ENCODE results near the gene BMP10.

BMP10 gene

DNA sequence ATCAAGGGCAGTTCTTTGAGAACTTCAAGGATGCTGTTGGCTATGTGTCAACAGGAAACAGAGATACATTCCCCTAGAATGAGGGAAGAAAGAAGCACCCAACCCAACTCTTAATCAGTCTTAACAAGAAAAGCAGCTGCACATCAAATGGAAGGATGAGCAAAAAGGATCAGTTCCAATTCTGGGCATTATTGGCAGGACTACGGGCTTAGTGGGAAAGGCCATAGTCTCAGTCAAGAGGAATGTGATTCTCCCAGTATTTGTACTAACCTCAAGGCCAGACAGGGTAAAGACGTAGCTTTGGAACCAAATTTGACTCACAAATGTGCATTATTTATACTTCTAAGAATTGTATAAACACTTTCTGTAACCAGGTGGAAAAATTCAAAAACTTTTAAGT lies 18.2 kb downstream of the BMP10 start:
- DNase-seq (ENCODE audit: low spot score), result peak; percentile 48

DNA sequence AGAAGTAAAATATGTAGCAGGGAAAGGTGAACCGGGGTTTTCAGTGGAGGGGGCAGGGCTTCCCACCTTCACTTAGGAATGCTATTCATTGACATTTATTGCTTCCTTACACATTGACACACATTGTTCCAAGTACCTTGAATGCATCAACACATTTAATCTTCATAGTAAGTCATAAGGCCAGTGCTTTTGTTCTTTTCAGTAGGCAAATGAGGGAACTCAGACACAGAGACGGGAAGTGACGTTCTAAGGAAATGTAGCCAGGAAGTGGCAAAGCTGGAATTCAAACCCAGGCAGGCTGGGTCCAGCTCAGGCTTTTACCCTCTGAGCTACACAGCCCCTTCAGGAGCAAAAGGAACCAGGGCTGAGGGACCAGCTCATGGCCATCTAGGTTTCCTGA lies 20.7 kb downstream of the BMP10 start:
- DNase-seq (ENCODE audit: low spot score), result no peak

DNA sequence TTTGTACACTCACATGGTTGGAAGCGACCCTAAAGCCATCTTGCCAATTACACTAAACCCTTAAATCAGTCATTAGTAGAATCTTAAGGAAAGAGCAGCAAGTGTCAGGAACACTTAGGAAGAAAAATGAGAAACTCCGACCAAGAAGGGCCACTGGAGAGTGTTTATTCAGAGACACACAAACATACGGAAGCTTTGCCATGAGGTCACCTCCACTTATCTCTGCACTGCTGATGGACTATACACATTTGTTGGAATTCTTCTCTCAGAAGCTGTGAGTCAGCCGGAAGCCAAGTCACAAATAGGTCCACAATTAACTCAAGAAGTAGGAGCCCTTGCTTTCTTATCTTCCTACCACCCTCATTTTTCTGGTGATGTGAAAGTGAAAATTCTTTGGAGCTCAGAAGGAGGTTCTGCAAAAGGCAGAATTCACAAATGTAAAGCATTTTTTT lies 21.6 kb downstream of the BMP10 start:
- no peak for DNase-seq (ENCODE audit: low spot score)

DNA sequence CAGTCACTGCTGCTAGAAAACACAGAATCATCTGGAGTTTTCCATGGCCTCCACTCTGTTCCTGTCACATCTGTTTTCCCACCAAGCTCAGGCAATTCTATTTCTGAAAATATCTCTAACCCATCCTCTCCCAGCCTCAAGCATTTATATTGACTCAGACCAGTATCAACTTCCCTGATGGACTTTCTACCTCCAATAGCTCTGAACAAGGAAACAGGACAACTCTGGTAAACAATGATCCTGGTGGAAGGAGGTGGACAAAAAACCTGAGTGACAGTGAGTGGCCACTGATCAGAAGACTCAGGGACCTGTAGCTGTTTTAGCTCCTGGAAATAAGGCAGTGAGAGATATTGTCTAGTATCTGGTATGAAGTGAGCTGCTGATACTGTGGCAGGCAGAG lies 23.4 kb downstream of the BMP10 start:
- DNase-seq (ENCODE audit: low spot score), result no peak

DNA sequence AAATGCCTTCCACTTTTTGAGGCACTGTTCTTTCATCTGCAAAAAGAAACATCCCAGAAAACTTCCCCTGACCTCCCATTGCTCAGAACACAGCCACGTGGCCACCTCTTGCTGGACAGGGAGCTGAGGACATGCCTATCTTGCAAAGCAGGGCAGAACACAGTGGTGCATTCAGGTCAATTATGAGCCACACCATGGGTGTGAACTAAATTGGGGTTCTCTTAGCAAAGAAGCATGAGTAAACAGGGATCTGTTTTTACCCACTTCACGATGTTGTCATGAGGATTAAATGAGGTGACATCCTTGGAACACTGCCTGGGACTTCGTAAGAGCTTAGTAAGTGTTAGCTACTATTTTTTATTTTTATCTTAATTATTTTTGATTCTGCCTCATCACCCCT lies 25.1 kb downstream of the BMP10 start:
- DNase-seq (ENCODE audit: low spot score), result no peak

DNA sequence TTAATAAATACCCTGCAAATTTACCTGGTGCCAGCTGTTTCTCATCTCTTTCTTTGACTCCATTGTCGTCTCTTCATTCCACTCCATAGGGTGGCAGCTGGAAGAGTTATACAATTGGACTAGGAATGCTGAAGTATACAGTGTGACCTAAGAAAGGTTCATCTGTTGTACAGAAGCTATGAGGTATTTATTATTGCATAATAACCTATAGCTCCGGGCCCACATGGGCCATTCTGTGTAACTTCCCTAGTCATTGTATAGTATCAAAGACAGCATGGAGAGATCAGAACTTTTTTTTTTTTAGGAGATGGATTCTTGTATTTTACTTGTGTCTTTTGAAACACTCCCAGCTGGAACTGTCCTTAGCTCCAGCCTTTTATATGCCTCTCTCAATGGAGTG lies 26.2 kb downstream of the BMP10 start:
- no peak for DNase-seq (ENCODE audit: low spot score)

DNA sequence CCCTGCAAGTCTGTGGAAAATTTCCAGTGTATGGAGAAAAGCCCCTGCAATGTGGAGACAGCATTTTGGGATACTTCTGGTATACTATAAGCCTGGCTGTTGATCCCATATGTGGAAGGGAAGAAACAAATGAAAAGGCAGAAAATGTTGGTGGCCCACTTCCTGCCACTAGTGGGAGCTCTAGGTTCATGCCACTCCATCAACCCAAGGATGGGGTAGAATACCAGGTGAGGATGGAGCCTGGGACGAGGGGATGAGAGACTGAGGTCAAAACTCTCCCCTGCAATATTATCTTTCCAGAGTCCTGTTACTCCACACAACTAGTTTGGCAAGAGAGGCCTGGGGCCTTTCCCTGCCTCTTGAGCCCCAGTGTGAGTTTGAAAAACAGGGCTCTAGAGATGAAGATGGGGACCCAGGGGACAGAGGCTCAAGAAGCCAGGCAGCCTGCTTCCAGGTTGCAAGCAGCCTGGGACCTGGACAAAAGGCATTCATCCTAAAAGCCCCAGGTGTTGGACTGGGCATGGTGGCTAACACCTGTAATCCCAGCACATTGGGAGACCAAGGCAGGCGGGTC lies 31.9 kb downstream of the BMP10 start:
- DNase-seq (ENCODE audit: low spot score), result no peak

DNA sequence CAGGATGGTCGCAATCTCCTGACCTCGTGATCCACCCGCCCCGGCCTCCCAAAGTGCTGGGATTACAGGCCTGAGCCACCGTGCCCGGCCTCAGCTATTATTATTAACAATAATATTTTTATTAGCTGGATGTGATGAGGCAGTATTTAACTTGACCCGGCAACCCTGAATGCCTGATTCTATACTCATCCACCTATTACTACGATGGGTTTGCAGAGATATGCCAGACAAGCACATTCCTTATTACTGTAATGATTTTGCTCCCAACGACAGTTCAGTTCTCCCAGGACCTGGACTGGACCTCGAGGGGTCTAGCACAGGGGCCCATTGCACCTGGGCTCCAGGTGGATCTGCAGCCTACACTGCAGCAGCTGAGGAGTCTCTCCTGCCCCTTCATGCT lies 32.6 kb downstream of the BMP10 start:
- DNase-seq (ENCODE audit: low spot score), result no peak

DNA sequence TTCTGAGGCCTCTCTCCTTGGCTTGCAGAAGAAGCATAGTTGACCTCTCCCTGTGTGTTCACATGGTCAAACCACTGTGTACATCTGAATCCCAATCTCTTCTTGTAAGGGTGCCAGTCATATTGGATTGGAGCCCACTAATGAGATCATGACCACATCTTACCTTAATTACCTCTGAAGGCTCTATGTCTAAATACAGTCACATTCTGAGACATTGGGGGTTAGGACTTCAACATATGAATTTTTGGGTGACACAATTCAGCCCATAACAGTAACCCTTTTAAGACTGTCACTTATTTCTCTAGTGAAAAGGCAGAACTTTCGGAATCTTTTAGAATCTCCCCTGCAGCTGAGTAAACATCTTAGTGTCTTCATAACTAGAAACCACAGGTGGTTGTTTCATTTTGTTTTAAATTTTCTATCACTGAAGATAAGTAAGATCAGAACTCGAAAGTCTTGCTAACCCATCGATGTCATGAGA lies 33.3 kb downstream of the BMP10 start:
- no peak for DNase-seq (ENCODE audit: low spot score)

DNA sequence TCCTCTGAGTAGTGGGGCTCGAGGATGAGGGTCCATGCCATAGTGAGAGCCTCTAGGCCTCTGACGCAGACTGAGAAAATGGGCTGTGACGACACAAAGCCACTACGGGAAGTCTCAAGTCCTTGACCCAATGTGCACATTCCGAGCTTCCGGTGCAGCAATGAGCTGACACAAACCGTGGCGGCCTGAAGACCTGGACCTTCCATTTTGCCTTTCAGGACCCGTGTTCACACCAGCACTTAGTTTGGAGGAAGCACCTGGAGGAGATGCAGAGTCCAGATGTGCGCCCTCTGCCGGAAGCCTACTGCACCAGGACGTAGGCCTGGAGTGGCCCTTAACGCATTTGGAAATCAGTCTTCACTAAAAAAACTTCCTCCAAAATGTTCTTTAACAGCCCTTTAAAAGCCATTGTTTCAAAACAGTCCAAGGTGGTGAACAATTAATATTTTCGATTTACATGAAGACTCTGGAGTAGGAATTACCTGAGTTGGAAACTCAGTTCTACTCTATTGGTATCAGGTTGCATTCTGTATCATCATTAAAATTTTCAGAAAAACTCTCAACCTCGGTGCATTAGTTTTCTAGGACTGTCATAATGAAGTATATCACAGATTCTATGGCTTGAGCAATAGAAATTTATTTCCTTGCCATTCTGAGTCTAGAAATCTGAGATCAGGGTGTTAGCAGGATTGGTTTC lies 33.9 kb downstream of the BMP10 start:
- no peak for DNase-seq (ENCODE audit: low spot score)

DNA sequence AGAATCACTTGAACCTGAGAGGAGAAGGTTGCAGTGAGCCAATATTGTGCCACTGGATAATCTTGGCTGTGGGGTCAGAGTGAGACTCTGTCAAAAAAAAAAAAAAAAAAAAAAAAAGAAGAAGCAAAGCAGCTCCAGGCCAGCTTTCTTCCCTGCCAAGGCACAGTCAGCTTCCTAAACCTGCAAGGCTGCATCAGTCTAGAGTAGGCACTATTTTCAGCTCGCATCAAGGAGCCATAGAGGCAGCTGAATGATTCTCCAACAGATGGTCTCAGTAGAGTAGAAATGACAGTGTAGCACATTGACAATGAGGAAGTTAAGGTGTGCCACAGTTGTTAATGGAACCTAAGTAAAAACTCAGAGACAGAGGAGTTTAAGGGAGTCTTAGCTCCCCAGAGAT lies 35.6 kb downstream of the BMP10 start:
- no peak for DNase-seq (ENCODE audit: low spot score)

DNA sequence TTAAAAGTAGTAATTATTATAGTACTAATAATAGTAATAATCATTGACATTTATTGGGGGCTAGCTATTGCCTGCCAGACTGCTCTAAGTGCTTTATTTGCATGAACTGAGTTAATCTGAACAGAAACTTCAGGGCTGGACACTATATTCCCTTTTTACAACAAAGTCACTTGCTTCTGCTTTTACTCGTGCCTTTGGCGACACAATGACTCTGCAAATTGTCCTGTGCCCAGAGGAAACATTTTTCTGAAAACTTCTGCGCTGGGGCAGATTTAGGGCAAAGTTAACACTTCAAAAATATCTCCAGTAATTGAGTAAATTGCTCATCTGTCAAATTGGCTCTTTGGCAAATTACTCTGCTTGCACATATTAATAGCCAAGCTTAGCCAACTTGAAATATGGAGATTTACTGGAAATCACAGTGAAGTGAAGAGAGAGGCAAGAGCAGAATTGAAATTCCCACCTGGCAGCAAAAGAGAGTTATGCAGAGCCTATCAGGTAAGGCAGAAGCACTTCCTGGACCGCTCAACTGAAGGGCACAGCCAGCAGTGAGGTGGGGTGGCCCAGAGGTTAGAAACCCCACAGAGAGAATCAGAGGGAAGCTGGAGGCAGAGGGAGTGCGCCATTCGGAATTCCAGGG lies 36.3 kb downstream of the BMP10 start:
- no peak for DNase-seq (ENCODE audit: low spot score)

DNA sequence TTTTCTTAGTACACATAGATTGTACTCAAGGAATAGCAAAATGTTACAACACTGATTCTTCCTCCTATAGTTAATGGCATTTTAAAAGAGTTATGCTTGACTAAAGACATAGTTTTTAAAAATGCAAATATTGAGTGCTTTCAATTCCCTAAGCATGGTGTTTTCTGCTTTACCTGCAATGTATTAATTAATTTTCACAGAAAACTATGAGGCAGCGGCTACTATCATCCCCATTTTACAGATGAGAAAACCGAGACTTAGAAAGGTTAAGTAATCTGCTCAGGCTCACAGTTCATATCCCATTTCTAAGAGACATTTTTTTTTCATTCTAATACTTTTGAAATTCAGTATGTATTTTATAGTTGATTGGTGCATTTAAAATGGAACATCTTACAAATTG lies 38.0 kb downstream of the BMP10 start:
- DNase-seq (ENCODE audit: low spot score), result no peak

DNA sequence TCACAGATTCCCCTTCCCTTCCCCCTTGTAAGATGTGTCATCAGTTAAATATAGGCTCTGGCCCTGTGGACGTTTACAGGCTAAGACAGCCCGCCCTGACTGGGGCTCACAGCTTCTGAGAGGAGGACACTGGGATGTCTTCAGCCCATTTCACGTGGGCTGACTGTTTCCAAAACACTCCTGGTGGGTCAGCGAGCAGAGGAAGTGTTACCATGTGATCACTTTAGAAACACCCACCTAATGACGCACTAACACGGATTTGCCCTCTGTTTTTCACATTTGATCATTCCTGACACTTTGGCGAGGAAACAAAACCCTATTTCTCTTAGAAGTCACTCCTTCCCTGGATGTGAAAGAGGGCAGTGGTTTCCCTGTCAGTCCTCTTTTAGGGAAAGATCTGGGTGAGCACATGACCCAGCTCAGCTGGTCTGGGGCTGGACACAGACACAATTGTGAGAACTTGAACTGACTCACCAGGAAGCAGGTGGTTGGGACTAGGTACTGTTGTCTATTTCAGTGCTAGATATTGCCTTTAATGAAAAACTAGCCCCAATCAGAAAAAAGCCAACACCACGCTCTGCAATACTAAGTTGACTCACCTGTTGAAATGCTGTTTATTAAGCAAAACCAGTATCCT lies 38.8 kb downstream of the BMP10 start:
- DNase-seq (ENCODE audit: low spot score), result peak; percentile 57

DNA sequence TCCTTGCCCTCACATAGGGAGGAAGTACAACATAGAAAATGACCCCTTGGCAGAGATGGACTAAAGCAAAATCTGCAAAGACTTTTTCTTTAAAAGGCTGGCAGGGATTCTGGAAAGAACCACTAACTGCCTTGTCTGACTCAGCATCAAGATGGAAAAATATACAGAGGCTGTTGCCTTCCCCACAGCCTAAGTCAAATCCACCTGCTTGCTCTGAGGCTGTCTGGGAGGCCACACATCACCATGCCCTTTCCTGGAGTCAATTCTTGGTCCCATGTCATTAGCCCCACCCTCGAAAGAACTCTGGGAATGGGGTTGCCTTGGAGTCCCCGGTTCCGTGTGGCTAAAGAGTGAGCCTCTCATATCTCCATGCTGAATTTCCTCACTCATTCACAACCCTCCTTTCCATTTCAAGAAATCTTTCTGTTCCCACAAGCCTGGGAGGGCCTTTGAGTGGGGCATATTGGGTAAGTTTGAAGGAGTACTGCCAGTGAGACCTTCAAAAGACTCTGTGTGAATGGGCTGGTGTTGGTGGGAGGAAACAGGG lies 39.4 kb downstream of the BMP10 start:
- peak; percentile 46 for DNase-seq (ENCODE audit: low spot score)

DNA sequence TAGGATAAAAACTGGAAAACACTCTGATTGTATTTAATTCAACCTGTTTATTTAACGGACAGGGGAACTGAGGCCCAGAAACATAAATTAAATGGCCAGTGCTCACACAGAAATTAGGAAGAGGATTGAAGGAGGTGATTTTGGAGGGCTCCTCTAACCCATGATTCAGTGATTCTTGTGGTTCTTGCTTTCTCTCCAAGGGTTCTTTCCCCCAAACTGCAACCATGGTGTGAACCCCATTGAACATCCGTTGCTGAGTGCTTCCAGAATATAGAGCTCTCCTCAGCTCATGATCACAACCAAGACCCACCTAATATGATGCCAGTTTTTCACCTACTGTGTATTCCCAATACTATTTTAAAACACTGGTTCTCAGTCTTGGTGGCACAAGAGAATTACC lies 41.4 kb downstream of the BMP10 start:
- DNase-seq (ENCODE audit: low spot score), result no peak

DNA sequence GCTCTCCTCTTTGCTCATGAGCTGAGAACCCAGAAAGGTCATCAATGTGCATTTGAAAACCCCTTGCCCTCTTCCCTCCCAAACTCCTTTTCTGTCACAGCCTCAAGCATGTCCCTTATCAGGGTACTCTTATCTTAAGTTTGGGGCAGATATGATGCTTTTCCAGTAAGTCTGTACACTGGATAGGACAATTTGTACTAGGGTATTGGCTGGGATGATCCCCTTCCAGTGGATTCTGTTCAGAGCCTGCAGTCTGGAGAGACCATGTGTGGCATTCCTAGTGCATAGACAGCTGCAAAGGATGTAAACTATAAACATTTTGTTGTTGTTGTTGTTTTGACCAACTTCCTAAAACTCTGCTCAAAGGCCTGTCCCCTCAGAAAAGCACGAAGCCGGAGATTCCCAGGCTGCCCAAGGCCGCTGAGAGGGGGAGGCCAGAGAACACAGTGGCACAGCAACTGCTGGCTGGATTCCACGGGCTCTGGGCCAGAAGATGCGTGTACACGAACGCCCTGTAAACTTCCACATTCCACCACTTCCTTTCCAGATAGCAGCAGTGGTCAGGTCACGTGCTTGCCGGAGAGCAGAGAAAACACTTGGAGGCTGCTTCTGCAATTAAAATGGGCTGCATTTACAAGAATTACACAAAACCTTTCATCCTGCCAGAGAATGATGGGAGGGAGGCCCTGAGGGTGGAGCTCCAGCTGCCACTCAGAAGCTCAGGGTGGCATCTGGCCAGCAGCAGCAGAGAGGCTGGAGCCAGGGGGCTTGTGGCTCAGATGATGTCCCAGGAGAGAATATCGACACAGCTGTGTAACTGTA lies 42.1 kb downstream of the BMP10 start:
- peak; percentile 93 for DNase-seq (ENCODE audit: low spot score)

DNA sequence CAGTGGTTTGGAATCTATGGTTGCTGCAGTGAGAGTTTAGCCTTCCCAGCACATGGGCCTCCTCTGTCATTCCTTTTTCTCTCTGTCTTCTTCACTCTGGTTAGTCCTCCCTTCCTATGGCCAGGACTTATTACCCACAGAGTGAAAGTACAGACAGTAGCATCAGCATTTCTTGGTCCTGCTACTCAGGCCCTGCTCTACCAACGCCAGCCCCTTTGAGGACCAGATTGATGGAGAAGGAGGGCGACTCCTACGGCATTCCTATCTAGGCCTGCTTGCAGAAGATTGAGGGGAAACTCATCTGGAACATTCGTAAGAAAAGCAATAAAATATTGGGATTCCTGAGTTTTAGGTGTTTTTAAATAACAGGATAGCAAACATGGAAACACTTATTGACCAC lies 43.5 kb downstream of the BMP10 start:
- no peak for DNase-seq (ENCODE audit: low spot score)

DNA sequence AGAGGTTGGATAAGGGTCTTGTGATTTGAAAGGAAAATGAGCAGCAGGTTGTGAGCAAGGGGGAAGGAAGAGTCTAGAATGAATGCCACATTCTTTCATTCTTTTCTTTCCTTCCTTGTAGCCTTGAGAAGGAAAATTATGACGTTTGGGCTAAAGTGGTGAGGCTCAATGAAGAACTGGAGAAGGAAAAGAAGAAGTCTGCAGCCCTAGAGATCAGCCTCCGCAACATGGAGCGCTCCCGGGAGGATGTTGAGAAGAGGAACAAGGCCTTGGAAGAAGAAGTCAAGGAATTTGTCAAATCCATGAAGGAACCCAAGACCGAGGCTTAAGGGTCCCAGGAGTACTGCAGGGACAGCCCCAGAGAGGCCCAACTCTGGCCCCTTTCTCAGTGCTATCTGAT lies 45.3 kb downstream of the BMP10 start:
- no peak for DNase-seq (ENCODE audit: low spot score)

DNA sequence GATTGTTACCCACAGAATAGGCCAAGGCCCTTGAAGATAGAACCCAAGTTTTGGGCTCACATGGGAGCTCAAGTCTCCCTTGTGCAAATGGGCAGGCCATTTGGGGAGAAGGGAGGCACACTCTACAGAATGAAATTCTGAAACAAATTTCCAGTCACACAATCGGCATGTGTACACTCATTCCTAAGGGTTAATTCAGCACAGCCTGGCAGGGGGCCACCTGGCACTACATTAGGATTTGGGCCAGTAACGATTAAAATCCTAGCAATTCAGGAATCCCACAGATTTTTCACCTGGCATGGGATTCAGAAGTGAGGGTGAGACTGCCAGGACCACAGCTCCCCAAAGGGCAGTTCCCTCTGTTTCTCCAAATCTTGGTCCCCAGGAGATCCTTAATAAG lies 46.4 kb downstream of the BMP10 start:
- peak; percentile 44 for DNase-seq (ENCODE audit: low spot score)

DNA sequence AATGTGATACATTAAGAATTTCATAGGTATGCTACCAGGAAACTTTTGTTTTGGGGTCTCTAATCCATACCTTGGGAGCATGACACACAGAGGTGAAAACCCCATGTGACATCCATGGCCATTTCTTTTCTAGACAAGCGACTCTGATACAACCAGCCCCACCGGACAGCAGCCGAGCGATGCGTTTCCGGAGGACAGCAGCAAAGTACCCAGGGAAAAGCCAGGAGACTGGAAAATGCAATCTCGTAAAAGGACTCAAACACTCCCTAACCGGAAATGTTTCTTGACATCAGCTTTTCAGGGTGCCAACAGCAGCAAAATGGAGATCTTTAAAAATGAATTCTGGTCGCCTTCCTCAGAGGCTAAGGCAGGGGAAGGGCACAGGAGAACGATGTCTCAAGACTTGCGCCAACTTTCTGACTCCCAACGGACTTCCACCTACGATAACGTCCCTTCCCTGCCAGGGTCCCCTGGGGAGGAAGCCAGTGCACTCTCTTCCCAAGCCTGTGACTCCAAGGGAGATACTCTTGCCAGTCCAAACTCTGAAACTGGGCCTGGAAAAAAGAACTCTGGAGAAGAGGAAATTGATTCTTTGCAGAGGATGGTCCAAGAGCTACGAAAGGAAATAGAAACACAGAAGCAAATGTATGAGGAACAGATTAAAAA lies 48.9 kb downstream of the BMP10 start:
- DNase-seq (ENCODE audit: low spot score), result no peak
